T-helper 22 cell (primary cell): ENCODE data around the gene TSC22D1.
"Not testable (repeated sequence)": the region's sequence is repeated elsewhere in the genome, so short reads cannot be mapped to it uniquely, and the experiment has no call there.

Source experiments
- DNase-seq: peaks from one replicate; pipeline ENCODE4 v3.0.0-alpha.2; 2020; ENCODE audit warnings: low read depth

Gene TSC22D1

GRCh38 chr13:44573071-44573470 lies 3.1 kb downstream of the TSC22D1 start:
- DNase-seq = no peak

GRCh38 chr13:44566601-44567000 lies 9.5 kb downstream of the TSC22D1 start:
- no peak for DNase-seq

- DNase-seq = no peak
Measured at GRCh38 chr13:44565881-44566280, 10.2 kb downstream of the TSC22D1 start.

- no peak for DNase-seq
Measured at GRCh38 chr13:44564936-44565335, 11.2 kb downstream of the TSC22D1 start.

DNA sequence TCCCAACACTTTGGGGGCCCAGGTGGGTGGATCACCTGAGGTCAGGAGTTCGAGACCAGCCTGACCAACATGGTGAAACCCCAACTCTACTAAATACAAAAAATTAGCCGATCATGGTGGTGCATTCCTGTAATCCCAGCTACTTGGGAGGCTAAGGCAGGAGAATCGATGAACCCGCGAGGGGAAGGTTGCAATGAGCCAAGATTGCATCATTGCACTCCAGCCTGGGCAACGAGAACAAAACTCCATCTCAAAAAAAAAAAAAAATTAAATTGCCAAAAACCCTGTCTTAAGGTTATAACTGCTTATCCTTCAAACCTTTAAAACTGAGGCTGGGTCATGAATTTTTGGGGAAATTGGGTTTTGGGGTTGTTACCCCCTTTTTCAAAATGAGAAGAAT lies 13.3 kb downstream of the TSC22D1 start:
- not testable (repeated sequence) for DNase-seq

GRCh38 chr13:44561351-44561750 lies 14.8 kb downstream of the TSC22D1 start:
- DNase-seq = no peak

GRCh38 chr13:44557986-44558385 lies 18.1 kb downstream of the TSC22D1 start:
- no peak for DNase-seq

GRCh38 chr13:44555207-44555606 lies 20.9 kb downstream of the TSC22D1 start:
- no peak for DNase-seq

GRCh38 chr13:44549476-44549875 lies 26.7 kb downstream of the TSC22D1 start:
- no peak for DNase-seq

- DNase-seq = no peak
Measured at GRCh38 chr13:44546164-44546563, 30.0 kb downstream of the TSC22D1 start.

- DNase-seq = no peak
Measured at GRCh38 chr13:44543369-44543768, 32.8 kb downstream of the TSC22D1 start.

GRCh38 chr13:44542361-44542760 lies 33.8 kb downstream of the TSC22D1 start:
- DNase-seq = no peak

DNA sequence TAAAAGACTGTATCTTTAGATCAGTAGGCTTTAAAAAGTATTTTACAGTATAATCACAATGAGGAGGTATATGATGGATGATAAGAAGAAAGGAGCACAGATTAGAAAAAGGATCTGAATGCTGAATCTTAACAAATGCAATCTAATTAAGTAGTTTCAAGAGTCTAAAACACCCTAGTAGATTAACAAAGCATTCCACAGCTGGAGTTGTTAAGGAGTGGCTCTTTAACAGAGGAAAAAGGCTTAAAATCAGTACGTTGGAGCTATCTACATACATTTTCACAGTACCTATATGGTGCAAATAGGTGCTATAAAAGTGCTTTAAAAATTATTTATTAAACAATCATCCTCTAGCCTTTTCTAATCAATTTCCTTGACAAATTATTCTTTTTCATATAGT lies 34.5 kb downstream of the TSC22D1 start:
- DNase-seq = no peak

DNA sequence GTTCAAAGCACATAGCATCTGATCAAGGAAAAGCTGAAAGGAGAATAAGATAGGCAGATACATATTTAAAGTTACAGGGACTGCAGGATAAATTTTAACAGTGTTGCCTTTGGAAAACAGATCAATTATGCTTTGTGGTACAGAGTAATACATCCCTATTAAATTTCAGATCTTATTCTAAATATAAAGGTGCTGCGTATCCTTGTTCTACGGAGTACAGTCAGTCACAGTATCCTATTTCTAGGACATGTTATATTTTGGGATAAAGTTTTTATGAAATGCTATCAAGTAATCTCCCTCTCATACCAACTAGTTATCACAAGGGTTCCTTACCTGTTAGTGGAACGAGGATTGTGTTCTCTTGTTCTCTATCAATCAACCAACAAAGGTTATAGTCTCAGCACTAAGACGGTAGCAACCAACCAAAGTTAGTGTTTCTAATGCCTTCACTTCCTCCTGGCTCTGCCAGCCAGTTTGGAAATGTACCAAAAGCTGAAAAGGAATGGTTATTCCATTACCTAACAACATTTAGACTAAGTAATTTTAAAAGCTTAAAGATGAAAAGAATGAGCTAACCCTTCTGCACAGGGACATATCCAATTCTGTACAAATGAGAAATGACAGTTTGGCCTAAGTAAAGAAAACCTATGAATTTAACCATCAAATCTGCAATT lies 35.2 kb downstream of the TSC22D1 start:
- DNase-seq = no peak

DNA sequence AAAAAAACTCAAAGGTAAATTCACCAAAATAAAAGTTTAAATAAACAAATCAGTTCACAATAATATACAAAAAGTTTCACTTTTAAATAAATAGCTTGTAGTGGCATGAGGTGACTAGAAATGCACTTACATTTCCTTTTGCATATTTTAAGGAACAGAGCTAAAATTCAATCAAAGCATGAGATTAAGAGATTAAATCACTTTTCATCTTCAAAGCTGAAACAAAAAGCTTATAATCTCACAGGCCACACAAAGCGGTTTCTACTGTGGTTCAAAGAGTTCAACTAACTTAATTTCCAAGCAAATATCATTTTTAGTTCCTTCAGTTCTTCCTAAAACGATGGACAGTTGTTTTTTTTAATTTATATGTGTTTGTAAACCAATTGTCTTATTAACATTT lies 38.9 kb downstream of the TSC22D1 start:
- no peak for DNase-seq

- DNase-seq = no peak
Measured at GRCh38 chr13:44523146-44524015, 52.7 kb downstream of the TSC22D1 start.

DNA sequence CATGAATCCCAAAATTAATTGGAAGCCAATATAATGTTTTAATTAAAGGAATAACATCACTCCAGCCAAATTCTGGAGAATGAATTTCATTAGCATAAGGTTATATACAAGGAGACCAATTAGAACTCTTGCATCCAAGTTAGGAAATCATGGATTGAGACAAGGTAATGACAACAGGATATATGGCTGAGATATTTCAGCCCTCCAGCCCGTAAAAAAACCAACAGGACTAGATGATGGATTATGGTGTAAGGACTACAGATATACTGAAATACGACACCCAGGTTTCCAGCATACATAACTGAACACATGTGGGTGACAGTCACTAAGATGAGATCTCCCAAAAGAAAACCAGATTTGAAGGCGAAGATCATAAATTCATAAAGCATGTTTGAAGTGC lies 56.5 kb downstream of the TSC22D1 start:
- DNase-seq = no peak

DNA sequence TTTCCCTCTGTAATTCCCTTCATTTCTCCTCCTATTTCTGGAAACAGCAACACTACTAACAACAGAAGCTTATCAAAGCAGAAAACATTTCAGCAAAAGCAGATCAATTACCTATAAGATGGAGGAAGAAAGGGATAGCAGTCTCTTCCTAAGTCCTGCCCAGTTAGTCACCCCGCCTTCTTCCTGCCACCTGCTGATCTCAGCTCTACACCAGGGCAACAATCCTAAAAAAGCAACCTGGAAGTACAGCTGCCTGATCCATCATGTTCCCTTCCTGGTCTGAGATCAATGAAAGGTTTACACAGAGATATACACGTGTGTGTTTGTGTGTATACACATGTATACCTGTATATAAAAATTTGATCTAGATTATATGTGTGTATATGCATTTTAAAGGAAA lies 59.4 kb downstream of the TSC22D1 start:
- no peak for DNase-seq

DNA sequence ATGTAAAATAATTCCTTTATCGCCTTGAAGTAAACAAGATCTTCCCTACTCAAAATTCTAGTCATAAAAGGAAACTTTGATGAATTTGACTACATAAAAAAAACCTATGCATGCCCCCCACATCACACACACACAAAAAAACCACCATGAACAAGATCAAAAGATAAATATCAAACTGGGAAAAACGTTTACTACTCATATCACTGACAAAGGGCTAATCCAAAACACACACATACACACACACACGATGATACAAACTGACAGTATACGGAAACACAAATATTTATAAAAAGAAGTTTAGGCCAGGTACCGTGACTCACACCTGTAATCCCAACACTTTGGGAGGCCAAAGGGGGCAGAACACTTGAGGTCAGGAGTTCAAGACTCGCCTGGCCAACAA lies 61.9 kb downstream of the TSC22D1 start:
- no peak for DNase-seq

DNA sequence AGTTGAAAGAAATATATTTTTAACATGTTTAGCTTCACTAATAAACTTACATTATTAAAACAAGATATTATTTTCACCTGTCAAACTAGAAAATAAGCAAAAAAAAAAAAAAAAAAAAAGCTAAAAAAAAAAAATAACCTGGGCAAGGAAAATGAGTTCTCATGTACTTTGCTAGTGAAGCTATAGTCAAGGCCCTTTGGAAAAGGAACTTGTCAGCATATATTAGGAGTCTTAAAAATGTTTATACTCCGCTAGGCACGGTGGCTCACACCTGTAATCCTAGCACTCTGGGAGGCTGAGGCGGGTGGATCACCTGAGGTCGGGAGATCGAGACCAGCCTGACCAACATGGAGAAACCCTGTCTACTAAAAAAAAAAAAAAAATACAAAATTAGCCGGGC lies 66.3 kb downstream of the TSC22D1 start:
- DNase-seq = not testable (repeated sequence)

- no peak for DNase-seq
Measured at GRCh38 chr13:44508562-44509077, 67.5 kb downstream of the TSC22D1 start.

GRCh38 chr13:44507639-44508038 lies 68.5 kb downstream of the TSC22D1 start:
- DNase-seq = no peak

DNA sequence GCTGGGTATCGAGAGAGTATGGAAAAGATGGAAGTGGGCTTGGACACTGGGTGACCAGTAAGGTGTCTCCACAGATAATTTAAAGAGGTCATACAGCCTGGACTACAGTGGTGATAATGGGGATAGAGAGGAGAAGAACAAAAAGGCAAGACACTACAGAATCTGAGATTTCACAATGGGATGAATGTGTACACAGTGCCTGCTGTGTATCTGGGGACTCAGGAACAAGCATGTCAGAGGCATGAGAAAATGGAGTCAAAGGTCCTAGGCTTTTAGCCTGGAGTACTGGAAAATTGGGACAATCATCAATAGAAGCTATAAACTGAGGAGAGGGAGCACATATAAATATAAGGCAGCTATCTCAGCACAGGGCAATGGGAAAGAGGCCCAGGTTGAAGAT lies 69.4 kb downstream of the TSC22D1 start:
- DNase-seq = no peak
